ENCODE results near the gene GYPB. TPM values are rescaled to one million over a fixed set of nuclear protein-coding genes. Genes with fewer than 3 reads are reported as not detected.
"Not testable (repeated sequence)": the region's sequence is repeated elsewhere in the genome, so short reads cannot be mapped to it uniquely, and the experiment has no call there.

The GYPB gene
- total and polyA plus RNA-seq, 4 donors = 1.7 to 44.1 (median 11.0) TPM; not detected in 1

DNA sequence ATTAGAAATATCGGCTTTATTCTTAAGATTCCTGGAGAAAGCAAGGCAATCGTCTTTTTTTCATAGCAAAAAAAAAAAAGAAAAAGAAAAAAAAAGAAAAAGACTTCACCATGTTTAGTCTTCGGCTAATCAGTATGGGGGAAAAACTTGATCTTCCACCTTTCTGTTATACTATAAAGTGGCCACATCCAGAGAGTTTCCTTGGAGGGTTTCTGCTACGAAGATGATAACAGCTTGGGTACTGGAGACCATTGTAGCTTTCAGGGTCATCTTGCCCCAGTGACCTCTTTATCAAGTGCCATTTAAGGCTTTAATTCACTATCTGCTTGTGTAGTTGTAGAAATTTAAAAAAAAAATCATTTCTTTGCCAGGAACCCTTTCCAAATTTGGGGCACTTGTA, 1.9 kb downstream of the GYPB start:
- not testable (repeated sequence) for H3K9me3 ChIP-seq (ENCODE audit: control insufficient read depth, insufficient read depth, low read length); H3K4me3 ChIP-seq (ENCODE audit: low read depth, low read length); H3K4me1 ChIP-seq (ENCODE audit: control insufficient read depth, insufficient read depth, low read length); H3K27me3 ChIP-seq (ENCODE audit: control insufficient read depth, insufficient read depth, low read length); DNase-seq (ENCODE audit: low read depth in 4 of 6, low spot score in 6 of 6); H3K27ac ChIP-seq (ENCODE audit: low read depth, low read length); H3K36me3 ChIP-seq (ENCODE audit: control insufficient read depth, insufficient read depth, low read length)
- no CpG with 5 or more reads among the region's 4 CpGs for WGBS (ENCODE audit: insufficient coverage)

- WGBS (ENCODE audit: insufficient coverage) = 67% methylated on average over 1 of the region's 2 CpGs
- H3K4me3 ChIP-seq (ENCODE audit: low read depth, low read length); DNase-seq (ENCODE audit: low read depth in 4 of 6, low spot score in 6 of 6); H3K36me3 ChIP-seq (ENCODE audit: control insufficient read depth, insufficient read depth, low read length); H3K9me3 ChIP-seq (ENCODE audit: control insufficient read depth, insufficient read depth, low read length); H3K27ac ChIP-seq (ENCODE audit: low read depth, low read length); H3K27me3 ChIP-seq (ENCODE audit: control insufficient read depth, insufficient read depth, low read length); H3K4me1 ChIP-seq (ENCODE audit: control insufficient read depth, insufficient read depth, low read length): not testable (repeated sequence)
Measured at GRCh38 chr4:144016057-144016605, 3.0 kb downstream of the GYPB start.

DNA sequence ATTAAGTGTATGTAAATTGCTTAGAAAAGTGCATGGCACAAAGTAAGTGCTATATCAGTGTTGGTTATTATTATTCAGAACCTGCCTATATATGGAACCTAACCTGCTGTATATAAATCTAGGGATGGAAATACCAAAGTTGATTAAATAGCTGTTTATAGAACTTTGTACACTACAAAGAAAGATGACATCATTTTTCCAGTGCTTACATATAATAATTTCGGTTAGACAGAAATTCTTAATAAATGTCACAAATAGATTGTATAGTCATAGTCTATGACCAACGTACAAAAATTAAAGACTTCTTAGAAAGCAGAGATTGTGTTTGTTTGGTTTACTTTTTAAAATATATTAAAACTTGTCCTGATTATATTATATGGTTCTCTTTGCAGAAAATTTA, 4.4 kb downstream of the GYPB start:
- H3K4me3 ChIP-seq (ENCODE audit: low read depth, low read length) = no peak overlapping the region
- WGBS (ENCODE audit: insufficient coverage) = no CpG with 5 or more reads among the region's 2 CpGs

DNA sequence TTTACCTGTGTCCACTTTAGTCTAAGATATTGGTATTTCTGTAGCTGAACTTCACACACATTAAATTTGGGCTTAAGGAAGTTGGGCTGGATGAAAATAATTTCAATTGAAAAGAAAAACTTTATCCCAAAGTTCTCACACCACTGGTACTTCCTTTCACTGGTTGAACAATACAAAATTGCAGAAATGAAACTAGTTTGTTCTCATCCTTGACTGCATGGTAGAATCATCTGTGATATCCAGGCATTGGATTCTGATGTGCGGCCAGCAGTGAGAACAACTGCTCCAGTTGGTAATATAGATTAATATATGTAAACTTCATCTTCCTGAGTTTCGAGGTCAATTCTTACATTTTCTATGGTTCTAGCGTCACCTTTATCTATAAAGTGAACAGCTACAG, 10.6 kb downstream of the GYPB start:
- not testable (repeated sequence) for H3K4me1 ChIP-seq (ENCODE audit: control insufficient read depth, insufficient read depth, low read length); H3K27me3 ChIP-seq (ENCODE audit: control insufficient read depth, insufficient read depth, low read length); H3K9me3 ChIP-seq (ENCODE audit: control insufficient read depth, insufficient read depth, low read length); H3K27ac ChIP-seq (ENCODE audit: low read depth, low read length); H3K4me3 ChIP-seq (ENCODE audit: low read depth, low read length); DNase-seq (ENCODE audit: low read depth in 4 of 6, low spot score in 6 of 6); H3K36me3 ChIP-seq (ENCODE audit: control insufficient read depth, insufficient read depth, low read length)
- no CpG with 5 or more reads among the region's 3 CpGs for WGBS (ENCODE audit: insufficient coverage)

More for the DNA sequence above, 4.4 kb downstream of the GYPB start:
- H3K9me3 ChIP-seq (ENCODE audit: control insufficient read depth, insufficient read depth, low read length) = no peaks in the 10 kb centered on the region
- no peaks in the 10 kb centered on the region for H3K27me3 ChIP-seq (ENCODE audit: control insufficient read depth, insufficient read depth, low read length)
- DNase-seq (ENCODE audit: low read depth in 4 of 6, low spot score in 6 of 6) = no peak
- no peaks in the 10 kb centered on the region for H3K36me3 ChIP-seq (ENCODE audit: control insufficient read depth, insufficient read depth, low read length)
- no peaks in the 10 kb centered on the region for H3K4me1 ChIP-seq (ENCODE audit: control insufficient read depth, insufficient read depth, low read length)
- H3K27ac ChIP-seq (ENCODE audit: low read depth, low read length) = no peak overlapping the region

DNA sequence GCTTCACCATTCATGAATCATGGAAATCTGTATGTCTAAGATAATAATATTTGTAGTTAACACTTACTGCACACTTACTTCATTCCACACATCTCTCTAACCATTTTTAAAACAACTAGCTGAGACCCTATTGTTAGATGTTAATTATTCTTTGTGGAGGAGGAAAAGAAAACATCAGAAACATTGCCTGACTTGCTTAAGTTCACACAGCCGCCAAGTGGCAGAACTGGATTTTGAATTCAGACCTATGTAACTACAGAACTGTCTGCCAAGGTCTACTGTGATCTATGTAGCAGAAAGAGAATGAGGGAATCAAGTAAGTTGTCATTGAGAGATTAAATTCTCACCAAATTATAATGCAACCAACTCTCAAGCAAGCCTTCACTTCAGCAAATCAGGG, 11.2 kb downstream of the GYPB start:
- not testable (repeated sequence) for H3K4me1 ChIP-seq (ENCODE audit: control insufficient read depth, insufficient read depth, low read length); DNase-seq (ENCODE audit: low read depth in 4 of 6, low spot score in 6 of 6); H3K4me3 ChIP-seq (ENCODE audit: low read depth, low read length); H3K36me3 ChIP-seq (ENCODE audit: control insufficient read depth, insufficient read depth, low read length); H3K27me3 ChIP-seq (ENCODE audit: control insufficient read depth, insufficient read depth, low read length); H3K9me3 ChIP-seq (ENCODE audit: control insufficient read depth, insufficient read depth, low read length); H3K27ac ChIP-seq (ENCODE audit: low read depth, low read length)
- no CpG with 5 or more reads among the region's 1 CpG for WGBS (ENCODE audit: insufficient coverage)

GRCh38 chr4:144006200-144006803, 12.9 kb downstream of the GYPB start:
- not testable (repeated sequence) for H3K4me1 ChIP-seq (ENCODE audit: control insufficient read depth, insufficient read depth, low read length); H3K36me3 ChIP-seq (ENCODE audit: control insufficient read depth, insufficient read depth, low read length); H3K27me3 ChIP-seq (ENCODE audit: control insufficient read depth, insufficient read depth, low read length); H3K27ac ChIP-seq (ENCODE audit: low read depth, low read length); H3K9me3 ChIP-seq (ENCODE audit: control insufficient read depth, insufficient read depth, low read length); H3K4me3 ChIP-seq (ENCODE audit: low read depth, low read length); DNase-seq (ENCODE audit: low read depth in 4 of 6, low spot score in 6 of 6)
- WGBS (ENCODE audit: insufficient coverage) = no CpG with 5 or more reads among the region's 2 CpGs

DNA sequence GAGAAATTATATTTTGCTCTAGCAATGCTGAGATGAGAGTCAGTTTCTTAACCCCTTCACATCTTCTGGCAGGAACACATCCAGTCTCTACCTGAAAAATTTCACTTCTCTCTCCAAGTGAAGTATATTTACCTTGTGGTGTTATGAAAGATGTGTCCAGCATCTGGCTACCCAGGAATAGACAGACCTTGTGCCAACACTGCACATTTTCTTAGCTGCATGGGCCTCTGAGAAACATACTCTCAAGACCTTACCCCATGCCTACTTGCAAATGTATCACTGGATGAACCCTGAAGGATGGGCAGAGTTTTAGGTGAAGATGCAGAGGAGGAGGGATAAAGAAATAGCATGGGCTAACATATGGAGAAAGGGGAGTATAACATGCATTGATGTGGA, 13.6 kb downstream of the GYPB start:
- H3K27me3 ChIP-seq (ENCODE audit: control insufficient read depth, insufficient read depth, low read length); H3K4me3 ChIP-seq (ENCODE audit: low read depth, low read length); H3K9me3 ChIP-seq (ENCODE audit: control insufficient read depth, insufficient read depth, low read length); DNase-seq (ENCODE audit: low read depth in 4 of 6, low spot score in 6 of 6); H3K27ac ChIP-seq (ENCODE audit: low read depth, low read length); H3K36me3 ChIP-seq (ENCODE audit: control insufficient read depth, insufficient read depth, low read length); H3K4me1 ChIP-seq (ENCODE audit: control insufficient read depth, insufficient read depth, low read length): not testable (repeated sequence)

- H3K27ac ChIP-seq (ENCODE audit: low read depth, low read length); H3K4me1 ChIP-seq (ENCODE audit: control insufficient read depth, insufficient read depth, low read length); H3K4me3 ChIP-seq (ENCODE audit: low read depth, low read length); H3K27me3 ChIP-seq (ENCODE audit: control insufficient read depth, insufficient read depth, low read length); DNase-seq (ENCODE audit: low read depth in 4 of 6, low spot score in 6 of 6); H3K9me3 ChIP-seq (ENCODE audit: control insufficient read depth, insufficient read depth, low read length); H3K36me3 ChIP-seq (ENCODE audit: control insufficient read depth, insufficient read depth, low read length): not testable (repeated sequence)
- no CpG with 5 or more reads among the region's 4 CpGs for WGBS (ENCODE audit: insufficient coverage)
Measured at GRCh38 chr4:144004868-144005557, 14.2 kb downstream of the GYPB start.

- not testable (repeated sequence) for H3K27me3 ChIP-seq (ENCODE audit: control insufficient read depth, insufficient read depth, low read length); H3K4me3 ChIP-seq (ENCODE audit: low read depth, low read length); H3K36me3 ChIP-seq (ENCODE audit: control insufficient read depth, insufficient read depth, low read length)
Measured at GRCh38 chr4:144003890-144004265, 15.3 kb downstream of the GYPB start.

DNA sequence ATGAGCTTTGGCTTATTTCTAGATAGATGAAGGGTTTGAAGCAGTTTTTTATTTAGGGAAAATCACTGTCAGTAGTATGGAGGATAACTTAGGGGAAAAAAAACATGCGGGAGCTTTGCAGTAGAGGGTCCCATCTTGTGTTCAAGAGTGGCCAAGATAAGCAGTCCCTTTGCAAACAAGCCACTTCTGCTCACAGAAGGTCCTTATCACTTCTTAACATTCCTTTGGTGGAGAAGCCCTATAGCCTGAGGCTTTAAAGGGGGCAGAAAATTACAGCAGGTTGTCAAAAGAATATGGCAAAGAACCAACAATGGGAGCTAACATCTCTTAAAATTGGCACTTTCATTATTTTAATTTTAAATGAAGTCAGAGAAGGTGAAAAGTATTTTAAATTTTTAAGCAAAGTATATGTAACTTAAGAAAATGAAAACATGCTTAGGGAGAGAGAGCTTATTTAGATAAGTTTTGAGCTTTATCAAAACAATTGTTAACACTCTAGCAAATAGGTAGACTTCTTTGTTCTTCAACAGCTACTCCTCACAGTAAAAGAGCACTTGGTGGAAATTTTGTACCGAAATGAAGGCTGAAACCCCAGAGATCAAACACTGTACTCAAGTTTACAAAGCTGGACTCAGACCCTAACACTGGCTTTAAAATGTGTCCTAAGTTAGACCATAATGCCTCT, 15.8 kb downstream of the GYPB start:
- not testable (repeated sequence) for H3K9me3 ChIP-seq (ENCODE audit: control insufficient read depth, insufficient read depth, low read length); H3K27me3 ChIP-seq (ENCODE audit: control insufficient read depth, insufficient read depth, low read length); H3K4me1 ChIP-seq (ENCODE audit: control insufficient read depth, insufficient read depth, low read length); H3K36me3 ChIP-seq (ENCODE audit: control insufficient read depth, insufficient read depth, low read length); DNase-seq (ENCODE audit: low read depth in 4 of 6, low spot score in 6 of 6); H3K4me3 ChIP-seq (ENCODE audit: low read depth, low read length); H3K27ac ChIP-seq (ENCODE audit: low read depth, low read length)
- WGBS (ENCODE audit: insufficient coverage) = no CpG with 5 or more reads among the region's 2 CpGs

More at GRCh38 chr4:144003890-144004265, 15.3 kb downstream of the GYPB start:
- not testable (repeated sequence) for DNase-seq (ENCODE audit: low read depth in 4 of 6, low spot score in 6 of 6); H3K4me1 ChIP-seq (ENCODE audit: control insufficient read depth, insufficient read depth, low read length); H3K27ac ChIP-seq (ENCODE audit: low read depth, low read length); H3K9me3 ChIP-seq (ENCODE audit: control insufficient read depth, insufficient read depth, low read length)
